GM19372 (cell line): ENCODE results near the gene CCDC33.

Experiments
- ATAC-seq: cut with Tn5 transposase; IDR thresholded peaks from one replicate; pipeline ENCODE4 v1.9.1; 2021; ENCODE audit warnings: mild to moderate bottlenecking, low read depth, moderate library complexity; ENCODE audit not compliant: unreplicated experiment

The CCDC33 gene

GRCh38 chr15:74208496-74208895, 27.6 kb upstream of the CCDC33 start:
- ATAC-seq = no peak

DNA sequence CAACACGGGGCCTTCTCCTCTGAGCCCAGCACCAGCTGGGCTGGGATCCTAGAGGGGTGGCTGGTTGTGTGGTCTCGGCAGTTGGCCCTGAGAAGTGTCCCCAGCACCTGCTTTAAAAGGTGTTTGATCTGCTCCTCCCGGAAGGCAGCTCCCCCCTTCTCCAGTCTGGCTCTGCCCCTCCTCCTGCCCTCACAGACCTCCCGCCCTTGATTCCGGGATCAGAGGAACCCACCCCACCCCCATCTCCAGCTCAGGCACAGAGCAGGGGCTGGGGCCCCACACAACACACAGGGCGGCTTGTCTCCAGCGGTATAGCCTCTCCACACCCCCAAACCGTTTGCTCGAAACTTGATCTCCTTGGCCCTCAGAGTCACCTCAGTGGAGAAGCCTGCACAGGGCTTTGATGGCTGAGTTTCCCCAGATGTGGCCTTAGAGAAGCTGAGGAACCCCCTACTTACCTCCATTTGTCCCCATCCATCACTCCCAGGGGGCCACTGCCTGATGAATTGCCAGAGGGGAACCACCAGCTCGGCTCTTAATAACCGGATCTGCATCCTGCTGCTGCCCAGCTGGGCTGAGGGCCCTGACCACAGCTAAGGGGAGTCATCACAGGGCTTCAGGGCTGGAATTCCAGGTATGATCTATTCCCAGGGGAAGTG, 27.1 kb upstream of the CCDC33 start:
- ATAC-seq = no peak

DNA sequence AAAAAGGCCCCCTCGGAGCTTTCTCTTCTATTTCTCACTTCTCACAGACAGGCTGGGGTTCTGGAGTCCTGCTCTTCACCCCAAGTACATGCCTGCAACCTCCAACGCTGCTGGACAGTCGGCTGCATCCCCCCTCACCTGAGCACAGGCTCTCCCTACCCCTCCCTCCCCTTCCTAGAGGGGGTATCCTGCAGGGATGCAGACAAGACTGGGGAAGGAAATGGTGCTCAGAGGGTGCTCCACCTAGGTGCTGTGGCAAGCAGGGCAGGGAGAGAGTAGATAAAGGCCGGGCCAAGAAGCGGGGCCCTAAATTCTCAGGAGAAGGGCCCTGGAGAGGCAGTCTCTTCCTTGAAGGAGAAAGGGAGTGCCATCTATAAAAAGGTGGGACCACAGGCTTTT, 26.6 kb upstream of the CCDC33 start:
- ATAC-seq = no peak

- no peak for ATAC-seq
Observed at GRCh38 chr15:74209997-74210671, 26.0 kb upstream of the CCDC33 start.

DNA sequence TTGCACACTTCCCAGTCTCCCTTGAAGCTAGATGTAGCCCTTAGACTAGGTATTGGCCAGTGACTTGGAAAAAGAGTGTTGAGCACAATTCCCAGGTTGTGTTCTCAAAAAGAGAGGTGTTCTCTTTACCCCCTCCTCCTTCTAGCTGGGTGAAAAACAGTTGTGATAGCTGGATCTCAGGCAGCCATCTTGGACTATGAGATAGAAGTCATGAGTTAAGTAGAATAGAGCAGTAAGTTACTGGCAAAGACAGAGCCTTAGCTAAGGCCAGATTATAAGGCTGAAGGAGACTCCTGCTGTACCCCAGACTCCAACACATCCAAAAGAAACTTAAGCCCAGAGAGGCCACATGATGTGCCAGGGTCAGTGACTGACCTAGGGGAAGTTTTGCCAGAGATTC, 25.4 kb upstream of the CCDC33 start:
- no peak for ATAC-seq

DNA sequence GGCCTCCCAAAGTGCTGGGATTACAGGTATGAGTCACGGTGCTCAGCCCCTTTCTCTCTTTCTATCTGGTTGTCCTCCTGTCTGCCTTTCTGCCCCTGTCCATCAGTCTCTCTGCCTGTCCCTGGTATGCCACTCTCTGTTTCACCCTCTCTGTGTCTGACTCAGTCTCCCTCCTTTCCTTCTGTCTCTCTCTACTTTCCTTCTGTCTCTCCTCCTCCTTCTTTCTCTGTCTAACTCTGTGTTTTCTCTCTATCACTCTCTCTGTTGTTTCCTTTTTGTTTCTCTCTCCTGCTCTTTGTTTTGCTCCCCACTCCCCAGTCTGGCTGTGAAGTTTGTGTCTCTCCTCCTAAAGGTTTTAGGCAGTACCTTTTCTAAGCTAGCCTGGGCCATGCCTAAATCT, 24.5 kb upstream of the CCDC33 start:
- no peak for ATAC-seq

DNA sequence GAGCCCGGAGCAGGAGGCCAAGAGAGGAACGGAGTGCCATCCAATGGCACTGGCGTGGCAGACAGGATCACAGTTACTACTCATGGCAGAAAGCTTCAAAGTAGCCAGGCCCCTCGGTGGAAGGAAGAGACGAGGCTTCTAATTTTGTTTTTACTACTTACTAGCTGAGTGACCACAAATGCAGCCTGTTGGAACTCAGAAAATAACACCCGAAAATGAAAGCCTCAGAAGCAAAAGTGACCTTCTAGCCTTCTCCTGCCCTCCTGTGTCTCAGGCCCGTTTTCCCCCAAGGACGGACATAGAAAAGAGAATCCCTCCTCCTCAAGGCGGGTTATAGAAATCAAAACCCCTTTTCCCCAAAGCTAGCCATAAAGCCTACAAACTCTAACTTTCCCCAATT, 23.6 kb upstream of the CCDC33 start:
- no peak for ATAC-seq

DNA sequence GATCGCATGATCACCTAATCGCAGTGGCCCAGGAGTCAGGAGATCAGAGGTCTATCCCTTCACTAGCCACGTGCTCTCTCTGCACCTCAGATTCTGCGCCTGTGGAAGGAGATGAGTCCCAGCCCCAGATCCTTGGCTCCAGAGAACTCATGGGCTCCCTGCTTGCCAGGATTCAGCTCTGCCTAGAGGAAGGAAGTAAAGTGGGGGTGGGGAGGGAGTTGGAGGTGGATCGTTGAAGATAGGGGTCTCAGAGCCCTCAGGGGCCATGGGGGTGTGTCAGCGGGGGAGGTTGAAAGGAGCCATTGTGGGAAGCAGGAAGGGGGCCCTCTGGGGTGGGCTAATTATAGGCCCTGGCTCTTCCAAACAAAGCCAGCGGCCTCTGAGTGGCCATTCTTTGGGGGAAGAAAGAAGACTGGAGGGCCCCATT, 22.3 kb upstream of the CCDC33 start:
- no peak for ATAC-seq

- ATAC-seq = no peak
Observed at GRCh38 chr15:74214324-74215021, 21.7 kb upstream of the CCDC33 start.

GRCh38 chr15:74215958-74216357, 20.2 kb upstream of the CCDC33 start:
- ATAC-seq = no peak

DNA sequence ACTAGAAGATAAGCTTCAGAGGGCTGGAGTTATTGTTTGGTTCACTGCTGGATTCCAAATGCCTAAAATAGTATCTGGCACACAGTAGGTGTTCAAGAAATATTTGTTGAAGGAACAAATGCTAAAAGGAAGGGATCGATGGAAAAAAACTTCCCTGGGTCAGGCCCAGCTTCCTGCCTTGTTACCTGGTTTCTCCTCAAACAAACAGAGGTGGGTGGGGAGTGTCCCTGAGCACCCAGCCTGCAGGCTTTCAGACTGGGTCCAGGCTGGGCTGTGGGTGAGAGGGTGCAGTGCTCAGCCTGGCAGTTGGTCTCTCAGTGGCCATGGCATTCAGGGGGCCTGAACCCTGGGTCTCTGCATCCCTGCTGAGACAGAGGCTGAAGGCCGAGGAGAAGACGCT, 19.2 kb upstream of the CCDC33 start:
- ATAC-seq = no peak

- no peak for ATAC-seq
Observed at GRCh38 chr15:74217907-74218885, 17.9 kb upstream of the CCDC33 start.

- no peak for ATAC-seq
Observed at GRCh38 chr15:74220475-74221248, 15.5 kb upstream of the CCDC33 start.

DNA sequence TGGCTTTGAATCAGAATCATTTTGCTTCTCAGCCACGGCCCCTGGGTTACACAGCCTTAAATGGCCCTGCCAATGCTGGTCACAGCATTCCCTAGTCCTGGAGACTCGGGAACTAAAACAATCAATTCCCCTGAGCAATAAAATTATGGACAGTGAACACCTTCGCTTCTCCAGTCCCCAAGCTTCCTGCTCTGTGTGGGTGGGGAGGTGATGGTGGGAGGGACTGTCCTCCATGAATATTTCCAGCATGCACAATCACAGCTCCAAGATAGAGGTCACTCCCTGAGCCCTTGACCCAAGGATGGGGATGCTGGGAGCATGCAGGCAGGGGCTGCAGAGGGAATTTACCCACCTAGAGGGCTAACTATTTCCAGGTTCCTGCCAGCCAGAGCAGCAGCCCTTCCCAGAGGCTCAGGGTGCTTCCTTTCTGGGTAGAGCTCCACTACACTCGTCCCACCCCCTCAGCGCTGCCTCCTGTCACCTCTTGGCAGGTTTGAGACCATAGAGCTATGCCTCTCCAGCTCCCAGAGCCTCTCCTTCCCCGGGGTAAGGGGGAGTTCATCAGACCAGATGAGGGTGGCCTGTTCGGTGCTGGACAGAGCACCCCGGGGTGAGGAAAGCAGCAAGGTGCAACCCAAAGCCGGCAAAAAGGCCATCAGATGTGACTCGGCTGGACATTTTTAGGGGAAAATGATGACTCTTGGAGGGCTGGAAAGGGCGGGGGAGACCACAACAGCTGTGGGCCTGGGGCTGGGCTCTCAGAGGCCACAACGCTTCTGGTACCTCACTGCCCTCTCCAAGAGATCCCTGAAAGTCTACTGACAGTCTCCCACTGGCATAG, 14.5 kb upstream of the CCDC33 start:
- ATAC-seq = no peak

DNA sequence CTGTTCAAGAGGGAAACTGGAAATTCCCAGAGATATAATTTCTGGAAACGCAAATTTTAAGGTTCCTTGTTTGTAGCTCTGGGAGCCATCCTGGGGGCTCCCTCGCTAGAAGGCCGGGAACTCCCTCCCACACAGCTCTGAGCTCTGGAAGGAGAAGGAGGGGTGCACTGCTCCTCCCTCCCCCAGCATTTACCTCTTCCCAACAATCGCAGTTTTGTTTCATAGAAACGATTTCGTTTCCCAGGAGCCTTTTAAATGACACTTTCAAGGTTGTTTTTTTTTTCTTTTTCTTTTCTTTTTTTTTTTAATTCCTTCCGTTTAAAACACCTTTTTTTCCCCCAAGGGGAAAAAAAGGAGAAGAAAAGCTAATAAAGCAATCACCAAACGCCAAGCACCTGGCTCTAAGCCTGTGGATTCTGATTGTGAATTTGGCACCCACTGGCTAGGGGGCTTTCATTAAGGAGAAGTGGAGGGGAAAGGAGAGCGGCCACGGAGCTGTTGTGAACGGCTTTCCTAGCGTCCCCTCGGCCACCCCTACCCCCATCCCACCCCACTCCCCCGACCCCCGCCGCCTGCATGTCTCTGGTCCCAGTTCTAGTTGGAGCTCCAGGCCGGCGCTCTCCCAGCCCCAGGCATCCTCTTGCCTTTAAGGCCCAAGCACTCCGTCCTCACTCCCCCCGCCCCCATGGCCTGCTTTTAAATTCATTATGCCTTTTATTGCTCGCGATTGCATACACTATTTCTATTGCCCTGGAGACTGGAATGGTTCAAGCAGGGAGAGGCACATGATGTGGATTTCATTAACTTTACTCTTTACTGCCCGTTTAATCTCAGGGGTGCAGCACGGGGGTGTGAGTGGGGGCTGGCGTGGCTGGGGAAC, 13.6 kb upstream of the CCDC33 start:
- ATAC-seq = no peak

DNA sequence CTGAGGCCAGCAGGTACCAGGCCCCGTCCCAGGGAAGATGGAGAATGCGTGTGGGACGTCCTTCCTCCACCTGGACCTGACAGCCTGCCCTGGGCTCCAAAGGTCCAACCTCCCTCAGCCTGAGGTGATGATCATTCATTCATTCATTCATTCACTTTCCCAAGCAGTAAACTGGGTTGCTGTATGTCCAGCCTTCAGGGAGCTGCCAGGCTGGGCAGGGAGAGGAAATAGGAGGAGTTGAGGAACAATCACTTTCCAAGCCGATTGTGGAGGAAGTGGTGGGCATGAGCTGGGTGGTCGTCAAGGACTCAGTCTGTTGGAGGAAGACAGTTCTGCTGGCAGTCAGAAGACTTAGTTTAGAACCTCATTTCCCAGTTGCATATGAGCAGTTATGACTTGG, 10.2 kb upstream of the CCDC33 start:
- ATAC-seq = no peak

DNA sequence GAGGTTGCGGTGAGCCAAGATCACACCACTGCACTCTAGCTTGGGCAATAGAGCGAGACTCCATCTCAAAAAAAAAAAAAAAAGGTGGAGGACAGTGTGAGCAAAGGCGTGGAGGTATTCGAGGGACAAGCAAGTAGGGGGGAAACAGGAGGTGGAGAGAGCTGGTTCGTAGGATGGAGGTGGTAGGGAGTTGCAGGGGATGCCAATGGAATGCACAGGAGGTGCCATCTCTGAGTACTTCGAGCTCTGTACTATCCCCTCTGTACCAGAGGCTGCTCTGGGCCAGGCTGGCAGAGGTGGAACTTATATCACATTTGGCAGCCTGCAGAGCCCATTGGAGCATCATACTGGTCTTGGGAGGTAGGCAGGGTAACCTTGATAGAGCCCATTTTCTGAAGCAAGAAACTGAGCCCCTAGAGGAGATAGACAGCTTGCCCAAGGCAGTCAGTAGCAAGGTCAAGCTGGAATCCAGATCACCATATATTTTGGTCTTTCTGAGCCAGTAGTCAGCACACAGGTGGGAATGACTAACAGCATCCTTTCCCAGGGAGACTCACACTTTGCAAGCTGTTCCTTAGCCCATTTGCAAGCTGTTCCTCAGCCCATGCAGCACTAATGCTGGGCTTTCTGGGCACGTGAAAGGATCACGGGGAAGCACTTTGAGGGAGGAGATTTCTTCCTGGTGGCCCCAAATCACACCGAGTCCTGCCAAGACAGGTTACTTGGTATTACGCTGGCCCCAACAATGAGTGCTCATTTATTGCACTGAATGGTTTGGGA, 9.2 kb upstream of the CCDC33 start:
- ATAC-seq = no peak
